ENCODE data around the gene CEMIP. TPM values are rescaled to one million over a fixed set of nuclear protein-coding genes. Genes with fewer than 3 reads are reported as not detected.

Gene CEMIP
- total and polyA plus RNA-seq, 10 of the 15 experiments (the other 5 are each of a cell fraction or from before 2014, with no cell fraction given) = 0.01 to 0.44 (median 0.16) TPM; not detected in 6

DNA sequence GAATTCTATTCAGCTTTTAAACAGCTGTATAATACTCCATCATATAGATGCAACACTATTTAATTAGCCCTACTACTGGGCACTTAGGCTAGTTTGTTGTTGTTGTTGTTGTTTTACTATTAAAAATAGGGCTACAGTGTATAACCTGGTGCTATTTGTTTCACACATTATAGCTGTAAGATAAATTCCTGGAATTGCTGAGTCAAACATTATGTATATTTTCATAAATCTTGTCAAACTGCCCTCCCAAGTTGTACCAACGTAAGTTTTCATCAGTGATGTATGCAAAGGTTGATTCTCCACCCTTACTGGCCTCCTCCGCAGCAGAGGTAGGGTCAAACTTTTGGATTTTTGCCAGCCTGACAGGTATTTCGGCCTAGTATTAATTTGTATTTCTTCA is 3.8 kb upstream of the CEMIP start:
- ATAC-seq = no peak
- no peak overlapping the region for H3K27ac ChIP-seq (ENCODE audit: control insufficient read depth, insufficient read depth)
- H3K4me3 ChIP-seq = no peak overlapping the region
- H3K4me1 ChIP-seq (ENCODE audit: control insufficient read depth, insufficient read depth, low read length) = no peaks in the 10 kb centered on the region
- no peak overlapping the region for H3K9ac ChIP-seq (ENCODE audit: control insufficient read depth, insufficient read depth, low read length)
- in situ Hi-C loops (cut with MboI) (loop anchor here (5.0 to 10.0 kb wide), 2 partner anchors 211 to 318 kb away; no protein-coding TSS in a partner anchor), intact Hi-C loops (cut with micrococcal nuclease; ENCODE audit: unreplicated experiment) (no loop called here)
- no peak overlapping the region for H2AFZ ChIP-seq (ENCODE audit: control insufficient read depth, low read depth, low read length)
- no peaks in the 10 kb centered on the region for H3K36me3 ChIP-seq (ENCODE audit: control insufficient read depth in 2 of 2, insufficient read depth in 2 of 2, low read length in 1 of 2)
- no peak for FAIRE-seq
- 33% methylated on average over 3 of the region's 3 CpGs for WGBS (ENCODE audit: insufficient coverage, insufficient replicate concordance, low lambda C conversion rate, missing lambda C conversion rate)
- RAD21 ChIA-PET (ENCODE audit: unreplicated experiment) = interaction anchor here (1.1 to 4.2 kb wide), 8 partner anchors 23 to 326 kb away, joined by 3 to 59 read pairs (median 14); no protein-coding TSS in a partner anchor
- no peak for TF ChIP-seq ASH2L (IDR thresholded peaks at IDR 0.05; ENCODE audit: borderline replicate concordance, low read depth)
- TF ChIP-seq SIX5 (IDR thresholded peaks at IDR 0.05; ENCODE audit: low read depth, low read length, severe bottlenecking) = no peak
- no peak for TF ChIP-seq RELA (IDR thresholded peaks at IDR 0.05; ENCODE audit: borderline replicate concordance, partially characterized antibody)
- peaks cover 18 to 19% of the 10 kb centered on the region in 2 experiments for H3K27me3 ChIP-seq (replicated peaks in 1 of 2; ENCODE audit: control insufficient read depth in 2 of 2, insufficient read depth in 2 of 2, low read length in 1 of 2)
- SMC1A ChIA-PET (ENCODE audit: uncharacterized antibody, unreplicated experiment) = interaction anchor here (0.9 to 3.3 kb wide), 15 partner anchors 12 to 459 kb away, joined by 3 to 44 read pairs (median 4); no protein-coding TSS in a partner anchor
- CTCF ChIA-PET = interaction anchor here (1.1 to 7.4 kb wide), 16 partner anchors 10 to 490 kb away, joined by 3 to 130 read pairs (median 12); no protein-coding TSS in a partner anchor
- H3K79me2 ChIP-seq (ENCODE audit: control insufficient read depth, insufficient read depth, low read length) = no peaks in the 10 kb centered on the region
- no peaks in the 10 kb centered on the region for H4K20me1 ChIP-seq (ENCODE audit: control insufficient read depth, insufficient read depth)
- no peak for DNase-seq (ENCODE audit: low read depth, low spot score)
- no peaks in the 10 kb centered on the region for H3K9me3 ChIP-seq (replicated peaks; ENCODE audit: control insufficient read depth, insufficient read depth, low read length)
- no peak overlapping the region for H3K4me2 ChIP-seq (ENCODE audit: control insufficient read depth, insufficient read depth)
- POLR2A ChIA-PET = no interaction called here
- BruUV-seq (replicated peaks) = no TSS peak

DNA sequence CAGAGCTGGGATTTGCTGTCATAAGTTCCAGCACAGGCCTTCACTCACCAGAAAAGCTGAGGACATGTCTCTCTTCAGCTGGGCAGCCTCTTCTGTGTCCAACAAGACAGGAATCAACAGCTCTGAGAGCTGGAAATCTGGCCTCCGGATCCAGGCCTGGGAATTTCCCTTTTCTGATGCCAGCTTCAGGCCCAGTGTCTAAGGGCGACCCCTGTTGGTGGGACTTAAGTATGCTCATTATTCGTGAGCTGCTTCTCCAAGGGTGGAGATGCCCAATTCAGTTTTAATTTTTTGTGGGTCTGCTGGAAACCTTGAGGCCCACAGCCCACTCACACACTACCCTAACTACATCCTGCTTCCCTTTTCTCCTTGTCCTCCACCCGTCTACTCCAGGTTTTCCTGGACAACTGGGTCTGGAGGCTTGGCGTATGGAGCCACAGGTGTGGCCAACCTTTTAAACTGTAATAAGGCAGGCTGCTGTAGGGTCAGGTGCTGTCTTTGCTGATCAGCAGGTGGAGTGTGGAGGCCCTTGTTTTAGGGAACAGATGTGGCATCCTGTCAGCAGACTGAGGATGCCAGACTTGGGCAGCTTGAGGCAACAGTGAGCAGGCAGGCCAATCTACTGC is 2.6 kb upstream of the CEMIP start:
- Histone ChIP-seq H4K20me1 (ENCODE audit: control insufficient read depth, insufficient read depth) (no peaks in the 10 kb centered on the region), H3K4me2 (ENCODE audit: control insufficient read depth, insufficient read depth) (no peak overlapping the region), H3K27me3 (replicated peaks in 1 of 2; ENCODE audit: control insufficient read depth in 2 of 2, insufficient read depth in 2 of 2, low read length in 1 of 2) (peaks cover 18 to 19% of the 10 kb centered on the region in 2 experiments), H3K4me3 (no peak overlapping the region), H3K36me3 (ENCODE audit: control insufficient read depth in 2 of 2, insufficient read depth in 2 of 2, low read length in 1 of 2) (no peaks in the 10 kb centered on the region), H3K4me1 (ENCODE audit: control insufficient read depth, insufficient read depth, low read length) (no peaks in the 10 kb centered on the region), H3K27ac (ENCODE audit: control insufficient read depth, insufficient read depth) (no peak overlapping the region), H2AFZ (ENCODE audit: control insufficient read depth, low read depth, low read length) (no peak overlapping the region), H3K9ac (ENCODE audit: control insufficient read depth, insufficient read depth, low read length) (no peak overlapping the region), H3K79me2 (ENCODE audit: control insufficient read depth, insufficient read depth, low read length) (no peaks in the 10 kb centered on the region), H3K9me3 (replicated peaks; ENCODE audit: control insufficient read depth, insufficient read depth, low read length) (no peaks in the 10 kb centered on the region)
- CTCF ChIA-PET = interaction anchor here (0.6 to 7.4 kb wide), 60 partner anchors 8 to 771 kb away, joined by 3 to 130 read pairs (median 4); partner anchors contain the start of gene ABHD17C
- 19% methylated on average over 5 of the region's 5 CpGs for WGBS (ENCODE audit: insufficient coverage, insufficient replicate concordance, low lambda C conversion rate, missing lambda C conversion rate)
- no TSS peak for BruUV-seq (replicated peaks)
- no peak for DNase-seq (ENCODE audit: low read depth, low spot score)
- POLR2A ChIA-PET = no interaction called here
- RAD21 ChIA-PET (ENCODE audit: unreplicated experiment) = interaction anchor here (0.7 to 4.2 kb wide), 30 partner anchors 9 to 332 kb away, joined by 3 to 59 read pairs (median 4); no protein-coding TSS in a partner anchor
- intact Hi-C loops (cut with micrococcal nuclease; ENCODE audit: unreplicated experiment) (loop anchor here (1.0 to 2.0 kb wide), 4 partner anchors 158 to 320 kb away; no protein-coding TSS in a partner anchor), in situ Hi-C loops (cut with MboI) (loop anchor here (5.0 to 10.0 kb wide), 2 partner anchors 212 to 319 kb away; no protein-coding TSS in a partner anchor)
- ATAC-seq = peak; percentile 72
- SMC1A ChIA-PET (ENCODE audit: uncharacterized antibody, unreplicated experiment) = interaction anchor here (0.6 to 3.3 kb wide), 27 partner anchors 9 to 1481 kb away, joined by 3 to 44 read pairs (median 4); no protein-coding TSS in a partner anchor
- peak; percentile 61 for FAIRE-seq
- TF ChIP-seq, protein P1, sequence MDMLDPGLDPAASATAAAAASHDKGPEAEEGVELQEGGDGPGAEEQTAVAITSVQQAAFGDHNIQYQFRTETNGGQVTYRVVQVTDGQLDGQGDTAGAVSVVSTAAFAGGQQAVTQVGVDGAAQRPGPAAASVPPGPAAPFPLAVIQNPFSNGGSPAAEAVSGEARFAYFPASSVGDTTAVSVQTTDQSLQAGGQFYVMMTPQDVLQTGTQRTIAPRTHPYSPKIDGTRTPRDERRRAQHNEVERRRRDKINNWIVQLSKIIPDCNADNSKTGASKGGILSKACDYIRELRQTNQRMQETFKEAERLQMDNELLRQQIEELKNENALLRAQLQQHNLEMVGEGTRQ (IDR thresholded peaks at IDR 0.05; ENCODE audit: borderline replicate concordance, low read depth, low read length) = no peak
- TF ChIP-seq STAT3 (IDR thresholded peaks at IDR 0.05; ENCODE audit: low read depth, low read length) = no peak
- TF ChIP-seq YY1 (IDR thresholded peaks at IDR 0.05; ENCODE audit: low read depth, low read length) = peak; percentile 69
- no peak for TF ChIP-seq KDM1A (IDR thresholded peaks at IDR 0.05; ENCODE audit: borderline replicate concordance)
- TF ChIP-seq, protein P2, sequence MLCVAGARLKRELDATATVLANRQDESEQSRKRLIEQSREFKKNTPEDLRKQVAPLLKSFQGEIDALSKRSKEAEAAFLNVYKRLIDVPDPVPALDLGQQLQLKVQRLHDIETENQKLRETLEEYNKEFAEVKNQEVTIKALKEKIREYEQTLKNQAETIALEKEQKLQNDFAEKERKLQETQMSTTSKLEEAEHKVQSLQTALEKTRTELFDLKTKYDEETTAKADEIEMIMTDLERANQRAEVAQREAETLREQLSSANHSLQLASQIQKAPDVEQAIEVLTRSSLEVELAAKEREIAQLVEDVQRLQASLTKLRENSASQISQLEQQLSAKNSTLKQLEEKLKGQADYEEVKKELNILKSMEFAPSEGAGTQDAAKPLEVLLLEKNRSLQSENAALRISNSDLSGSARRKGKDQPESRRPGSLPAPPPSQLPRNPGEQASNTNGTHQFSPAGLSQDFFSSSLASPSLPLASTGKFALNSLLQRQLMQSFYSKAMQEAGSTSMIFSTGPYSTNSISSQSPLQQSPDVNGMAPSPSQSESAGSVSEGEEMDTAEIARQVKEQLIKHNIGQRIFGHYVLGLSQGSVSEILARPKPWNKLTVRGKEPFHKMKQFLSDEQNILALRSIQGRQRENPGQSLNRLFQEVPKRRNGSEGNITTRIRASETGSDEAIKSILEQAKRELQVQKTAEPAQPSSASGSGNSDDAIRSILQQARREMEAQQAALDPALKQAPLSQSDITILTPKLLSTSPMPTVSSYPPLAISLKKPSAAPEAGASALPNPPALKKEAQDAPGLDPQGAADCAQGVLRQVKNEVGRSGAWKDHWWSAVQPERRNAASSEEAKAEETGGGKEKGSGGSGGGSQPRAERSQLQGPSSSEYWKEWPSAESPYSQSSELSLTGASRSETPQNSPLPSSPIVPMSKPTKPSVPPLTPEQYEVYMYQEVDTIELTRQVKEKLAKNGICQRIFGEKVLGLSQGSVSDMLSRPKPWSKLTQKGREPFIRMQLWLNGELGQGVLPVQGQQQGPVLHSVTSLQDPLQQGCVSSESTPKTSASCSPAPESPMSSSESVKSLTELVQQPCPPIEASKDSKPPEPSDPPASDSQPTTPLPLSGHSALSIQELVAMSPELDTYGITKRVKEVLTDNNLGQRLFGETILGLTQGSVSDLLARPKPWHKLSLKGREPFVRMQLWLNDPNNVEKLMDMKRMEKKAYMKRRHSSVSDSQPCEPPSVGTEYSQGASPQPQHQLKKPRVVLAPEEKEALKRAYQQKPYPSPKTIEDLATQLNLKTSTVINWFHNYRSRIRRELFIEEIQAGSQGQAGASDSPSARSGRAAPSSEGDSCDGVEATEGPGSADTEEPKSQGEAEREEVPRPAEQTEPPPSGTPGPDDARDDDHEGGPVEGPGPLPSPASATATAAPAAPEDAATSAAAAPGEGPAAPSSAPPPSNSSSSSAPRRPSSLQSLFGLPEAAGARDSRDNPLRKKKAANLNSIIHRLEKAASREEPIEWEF (IDR thresholded peaks at IDR 0.05; ENCODE audit: insufficient replicate concordance, low read depth, low read length) = no peak
- no peak for TF ChIP-seq BCL11A (IDR thresholded peaks at IDR 0.05; ENCODE audit: low read depth, low read length)

Data from GM12878 (cell line).